Spleen (tissue), 11 donors: Measurements from ENCODE around the gene CYP8B1. TPM values are rescaled to one million over a fixed set of nuclear protein-coding genes. Genes with fewer than 3 reads are reported as not detected.
"Not testable (repeated sequence)": the region's sequence is repeated elsewhere in the genome, so short reads cannot be mapped to it uniquely, and the experiment has no call there.

Experiments
- DNase-seq: peaks from one replicate; pipeline ENCODE4 v3.0.0-alpha.2; 2020
- H3K27ac ChIP-seq, 8 donors: fragments of 200-600 bp; sonication (generic) in 7 of 8; 1 replicate in 4 of 8; 2 replicates in 4 of 8; pipeline versions ENCODE4 v1.5.0 to v1.8.0; 2016 to 2021; ENCODE audit warnings: inconsistent platforms in 4 of 8, mild to moderate bottlenecking in 4 of 8, moderate library complexity in 1 of 8
- H3K27me3 ChIP-seq, 7 donors: fragments of 200-600 bp; sonication (generic) in 6 of 7; replicated peaks in 1 of 7; 1 replicate in 4 of 7; 2 replicates in 3 of 7; pipeline versions ENCODE4 v1.5.0 to v1.8.0; 2016 to 2021; ENCODE audit warnings: inconsistent platforms in 3 of 7, mild to moderate bottlenecking in 1 of 7
- H3K36me3 ChIP-seq, 6 donors: fragments of 200-600 bp; sonication (generic) in 5 of 6; 1 replicate in 4 of 6; 2 replicates in 2 of 6; pipeline versions ENCODE4 v1.5.0 to v1.8.0; 2016 to 2021; ENCODE audit warnings: inconsistent platforms in 2 of 6
- H3K4me1 ChIP-seq, 6 donors: fragments of 200-600 bp; sonication (generic) in 5 of 6; 1 replicate in 3 of 6; 2 replicates in 3 of 6; pipeline versions ENCODE4 v1.5.0 to v1.8.0; 2016 to 2021; ENCODE audit warnings: inconsistent platforms in 3 of 6
- H3K4me3 ChIP-seq, 8 donors: fragments of 200-600 bp; sonication (generic) in 7 of 8; 1 replicate in 4 of 8; 2 replicates in 4 of 8; pipeline versions ENCODE4 v1.5.0 to v1.8.0; 2016 to 2021; ENCODE audit warnings: inconsistent platforms in 4 of 8, mild to moderate bottlenecking in 4 of 8, moderate library complexity in 2 of 8
- H3K9me3 ChIP-seq, 8 donors: fragments of 200-600 bp; sonication (generic) in 7 of 8; 1 replicate in 4 of 8; 2 replicates in 4 of 8; pipeline versions ENCODE4 v1.5.0 to v1.8.0; 2016 to 2021; ENCODE audit warnings: inconsistent platforms in 4 of 8
- CTCF ChIP-seq, 11 experiments: fragments of 200-600 bp in 7 of 11; fragments of 450-650 bp in 4 of 11; sonication (generic) in 4 of 11; IDR thresholded peaks in 8 of 11; conservative IDR thresholded peaks in 3 of 11; 1 replicate in 7 of 11; 2 replicates in 4 of 11; pipeline versions ENCODE4 v1.4.0 to v1.8.0; 2016 to 2021; ENCODE audit warnings: antibody characterized with exemption in 11 of 11, inconsistent platforms in 4 of 11, mild to moderate bottlenecking in 1 of 11
- POLR2A ChIP-seq, 3 donors: fragments of 450-650 bp; IDR thresholded peaks; one replicate each; pipeline ENCODE4 v1.5.1; 2017; ENCODE audit warnings: antibody characterized with exemption in 3 of 3, mild to moderate bottlenecking in 1 of 3
- POLR2AphosphoS5 ChIP-seq, 3 donors: sonication (generic); formaldehyde crosslinking; IDR thresholded peaks; one replicate each; pipeline ENCODE4 v1.5.1; 2017; ENCODE audit warnings: antibody characterized with exemption in 3 of 3
- WGBS, 5 donors: extraction: QIAGEN DNeasy Blood & Tissue Kit in 3 of 5; methylation state at CpG; one replicate each; pipeline versions ENCODE4 v1.1.5 to v1.1.7; 2013 to 2018; 5-methylcytosine and 5-hydroxymethylcytosine counted together
- intact Hi-C: fragments of 100-400 bp; cut with DNase I; formaldehyde crosslinking; loops from one replicate; pipeline ENCODE4 v1.15.0; 2023; ENCODE audit warnings: low total_unique reads
- polyA plus RNA-seq, 3 donors: library from polyadenylated mRNA; stranded (reverse); fragments of 200-250 nt; gene quantifications; one replicate each; pipeline ENCODE4 v1.2.1, GENCODE V29; 2013
- total RNA-seq, 7 donors: library from RNA; depleted of rRNA in 3 of 7; stranded (reverse); fragments of >200 nt in 3 of 7; fragmentation: NEBNext Ultra II Directional in 4 of 7; extraction: Animal tissue kit (Norgen Biotek cat#: 25700) in 4 of 7; gene quantifications; one replicate each; pipeline versions ENCODE4 v1.1.0 to v1.2.1, GENCODE V29; 2016 to 2021
- donor health status: healthy with polysubstance abuse.
- donor health status: DM: no; HTN: no; CAD: no; lungs with moderate emphysema.
- donor health status: DM: no; HTN: no; CAD: no.
- donor health status: Bipolar disorder and iron deficiency.
- donor health status: healthy.
- donor health status: DM: no; HTN: no; CAD: no.
- donor health status: DM: yes; HTN: yes; CAD: no.

Gene CYP8B1
- total and polyA plus RNA-seq, 10 donors: 0.02 TPM; not detected in 9

- no peak overlapping the region for H3K27ac ChIP-seq
- no peak for DNase-seq
- no peaks in the 10 kb centered on the region for H3K9me3 ChIP-seq
- TF ChIP-seq POLR2A (IDR thresholded peaks at IDR 0.05) (no peak), CTCF (IDR thresholded peaks at IDR 0.05 in 8 of 11, conservative IDR thresholded peaks at IDR 0.05 in 3 of 11) (no peak), POLR2AphosphoS5 (IDR thresholded peaks at IDR 0.05) (no peak)
- intact Hi-C loops: no loop called here
- H3K36me3 ChIP-seq: no peaks in the 10 kb centered on the region
- H3K27me3 ChIP-seq: peaks cover 0 to 6% (median 0%) of the 10 kb centered on the region in 7 donors
- H3K4me1 ChIP-seq: peaks cover under 1 to 4% (median 2%) of the 10 kb centered on the region in 6 donors
- H3K4me3 ChIP-seq: no peak overlapping the region
- WGBS, 5 donors: 80 to 94% (median 83%) methylated on average over 1 of the region's 1 CpG
Measured at GRCh38 chr3:42886294-42886822, 10.7 kb upstream of the CYP8B1 start.

- Histone ChIP-seq H3K4me1 (peaks cover 4 to 16% (median 13%) of the 10 kb centered on the region in 6 donors), H3K27me3 (peaks cover 0 to 6% (median 0%) of the 10 kb centered on the region in 7 donors), H3K4me3 (no peak overlapping the region), H3K36me3 (no peaks in the 10 kb centered on the region), H3K27ac (no peak overlapping the region), H3K9me3 (no peaks in the 10 kb centered on the region)
- intact Hi-C loops: loop anchor here (5.0 kb wide), 1 partner anchor 47 kb away; no protein-coding TSS in a partner anchor
- no peak for DNase-seq
- WGBS, 5 donors: 61 to 80% (median 70%) methylated on average over 2 of the region's 2 CpGs
- TF ChIP-seq POLR2AphosphoS5 (IDR thresholded peaks at IDR 0.05): no peak
- no peak for TF ChIP-seq POLR2A (IDR thresholded peaks at IDR 0.05)
- TF ChIP-seq CTCF (IDR thresholded peaks at IDR 0.05 in 8 of 11, conservative IDR thresholded peaks at IDR 0.05 in 3 of 11): no peak
Measured at GRCh38 chr3:42884324-42884723, 8.6 kb upstream of the CYP8B1 start.

- not testable (repeated sequence) for H3K27me3 ChIP-seq, H3K9me3 ChIP-seq, H3K27ac ChIP-seq, DNase-seq, H3K4me3 ChIP-seq, H3K36me3 ChIP-seq
- intact Hi-C loops: loop anchor here (5.0 kb wide), 1 partner anchor 46 kb away; no protein-coding TSS in a partner anchor
- WGBS, 5 donors: 76 to 83% (median 82%) methylated on average over 6 of the region's 6 CpGs
- peaks cover 4 to 16% (median 13%) of the 10 kb centered on the region in 6 donors for H3K4me1 ChIP-seq
Measured at GRCh38 chr3:42883251-42883930, 7.7 kb upstream of the CYP8B1 start.

DNA sequence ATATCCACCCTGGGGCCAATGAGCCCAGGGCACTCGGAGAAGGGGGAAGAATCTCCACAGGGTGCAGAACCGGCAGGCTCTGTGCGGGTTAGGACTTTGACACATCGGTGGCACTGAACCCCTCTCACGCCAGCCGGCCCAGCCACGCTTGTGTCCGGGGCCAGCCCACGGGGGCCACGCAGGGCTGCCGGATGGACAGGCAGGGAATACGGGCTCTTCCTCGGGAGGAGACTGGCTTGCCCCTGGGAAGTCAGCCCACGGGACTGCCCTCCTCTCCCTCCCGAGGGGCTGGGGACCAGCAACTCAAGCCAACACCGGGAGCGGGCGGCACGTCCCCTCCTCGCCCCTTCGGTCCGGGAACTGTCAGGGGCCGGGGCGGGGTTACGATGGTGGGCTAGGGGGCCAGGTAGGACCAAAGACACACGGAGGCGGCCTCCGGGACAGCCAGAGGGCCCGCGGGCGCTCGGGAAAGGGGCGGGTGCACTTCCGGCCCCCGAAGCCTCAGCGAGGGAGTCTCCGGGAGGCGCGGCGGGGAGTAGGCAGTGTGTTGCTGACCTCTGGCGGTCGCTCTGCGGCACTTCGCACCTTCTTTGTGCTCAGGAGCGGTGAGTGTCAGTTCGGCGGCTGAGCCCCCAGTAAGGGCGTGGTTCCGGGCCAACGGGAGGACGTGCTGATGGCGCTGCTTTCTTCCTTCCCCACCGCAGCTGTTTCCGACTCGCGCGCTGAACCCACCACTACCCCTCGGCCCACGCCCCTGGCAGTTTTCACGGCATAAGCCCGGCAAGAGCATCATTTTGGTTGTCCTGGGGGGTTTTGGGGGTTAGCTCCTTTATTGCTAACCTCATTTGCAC, 5.1 kb upstream of the CYP8B1 start:
- 3 to 4% (median 4%) methylated on average over 38 to 61 of the region's 61 CpGs for WGBS, 5 donors
- intact Hi-C loops: loop anchor here (2.0 to 5.0 kb wide), 2 partner anchors 44 to 100 kb away; no protein-coding TSS in a partner anchor
- H3K4me3 ChIP-seq: peak overlapping the region; percentile 21 to 77 (median 46)
- peak overlapping the region in 6 of 8 donors; percentile 22 to 78 (median 69) for H3K27ac ChIP-seq
- H3K36me3 ChIP-seq: no peaks in the 10 kb centered on the region
- H3K4me1 ChIP-seq: peaks cover 4 to 16% (median 13%) of the 10 kb centered on the region in 6 donors
- TF ChIP-seq POLR2AphosphoS5 (IDR thresholded peaks at IDR 0.05) (peak; percentile 50 to 80 (median 76)), POLR2A (IDR thresholded peaks at IDR 0.05) (no peak), CTCF (IDR thresholded peaks at IDR 0.05 in 8 of 11, conservative IDR thresholded peaks at IDR 0.05 in 3 of 11) (peak; percentile 91 to 98 (median 94))
- H3K9me3 ChIP-seq: no peaks in the 10 kb centered on the region
- H3K27me3 ChIP-seq: no peaks in the 10 kb centered on the region
- peak; percentile 97 for DNase-seq
